HepG2 (cell line): Measurements from ENCODE around the gene SLC35B1. TPM values are rescaled to one million over a fixed set of nuclear protein-coding genes. Genes with fewer than 3 reads are reported as not detected.
A peak's percentile ranks its signal among the peaks of the same experiment; 100 is the strongest.

ENCODE experiments used
- ATAC-seq: fragments of 200-7000 bp; cut with Tn5 transposase; 3 replicates; pipeline ENCODE4 v1.9.1; 2020; ENCODE audit warnings: mild to moderate bottlenecking, moderate library complexity
- BruUV-seq: library from RNA; stranded (reverse); fragments of 400-500 nt; replicated peaks from 2 replicates; lab custom pipeline; 2021; lab: Mats Ljungman, UMichigan
- CTCF ChIA-PET: fragments of 300-600 bp; formaldehyde crosslinking; extraction: SDS; loops from one replicate; lab custom pipeline; 2021; ENCODE audit warnings: low total read pairs, inconsistent platforms, low intra/inter-chr PET ratio; lab: Yijun Ruan, JAX
- POLR2A ChIA-PET: fragments of 350-600 bp; sonication (Branson Sonifier 250); formaldehyde crosslinking; loops from one replicate; lab custom pipeline; 2020; ENCODE audit warnings: antibody characterized with exemption, inconsistent platforms; lab: Yijun Ruan, JAX
- DNase-seq: peaks from one replicate; pipeline ENCODE4 v3.0.0-alpha.2; 2015; ENCODE audit warnings: low spot score
- FAIRE-seq: peaks from 3 replicates; lab custom pipeline; 2011; peaks lifted over from hg19 to GRCh38; lab: Jason Lieb, UNC
- H2AFZ ChIP-seq: one replicate; pipeline ENCODE4 v1.6.1; 2011; ENCODE audit warnings: low read length, inconsistent platforms
- H3K27ac ChIP-seq: fragments of 300-600 bp; 3 replicates; pipeline ENCODE4 v1.8.0; 2011; ENCODE audit warnings: mixed run types, mild to moderate bottlenecking, mixed read lengths, low read length, inconsistent platforms; ENCODE audit not compliant: insufficient read depth; ENCODE audit errors: extremely low read length
- H3K27me3 ChIP-seq, 2 experiments: fragments of 200-600 bp in 1 of 2; 2 replicates in 1 of 2; 3 replicates in 1 of 2; pipeline versions ENCODE4 v1.6.0 to v1.8.0; 2011; ENCODE audit warnings: low read length in 2 of 2, mild to moderate bottlenecking in 2 of 2, moderate library complexity in 2 of 2, inconsistent platforms in 1 of 2; ENCODE audit not compliant: insufficient read depth in 2 of 2, control insufficient read depth in 1 of 2
- H3K36me3 ChIP-seq, 2 experiments: fragments of 200-600 bp in 1 of 2; replicated peaks in 1 of 2; 2 replicates in 1 of 2; 3 replicates in 1 of 2; pipeline versions ENCODE4 v1.5.1 to v1.8.0; 2011; ENCODE audit warnings: low read length in 2 of 2, inconsistent platforms in 1 of 2; ENCODE audit not compliant: insufficient read depth in 2 of 2, control insufficient read depth in 1 of 2
- H3K4me1 ChIP-seq: 2 replicates; pipeline ENCODE4 v1.5.1; 2012; ENCODE audit warnings: low read length, inconsistent platforms; ENCODE audit not compliant: insufficient read depth
- H3K4me2 ChIP-seq: 2 replicates; pipeline ENCODE4 v1.6.0; 2011; ENCODE audit warnings: low read depth, low read length, inconsistent platforms
- H3K4me3 ChIP-seq, 3 experiments: fragments of 200-600 bp in 1 of 3; sonication (generic), shearing (Covaris generic) in 1 of 3; replicated peaks in 1 of 3; 2 replicates each; pipeline ENCODE4 v1.5.1; 2011 to 2016; ENCODE audit warnings: low read length in 3 of 3, inconsistent platforms in 2 of 3, low read depth in 2 of 3, mild to moderate bottlenecking in 2 of 3, control low read depth in 1 of 3, mixed read lengths in 1 of 3; ENCODE audit not compliant: insufficient read depth in 1 of 3
- H3K79me2 ChIP-seq: one replicate; pipeline ENCODE4 v1.6.1; 2011; ENCODE audit warnings: low read length, inconsistent platforms; ENCODE audit not compliant: insufficient read depth
- H3K9ac ChIP-seq: 2 replicates; pipeline ENCODE4 v1.6.0; 2011; ENCODE audit warnings: mild to moderate bottlenecking, low read depth, low read length, inconsistent platforms; ENCODE audit not compliant: insufficient read depth
- H3K9me3 ChIP-seq: 2 replicates; pipeline ENCODE4 v1.5.1; 2012; ENCODE audit warnings: mild to moderate bottlenecking, low read length
- H4K20me1 ChIP-seq: 2 replicates; pipeline ENCODE4 v1.6.0; 2011; ENCODE audit warnings: inconsistent platforms, mild to moderate bottlenecking, low read length, moderate library complexity; ENCODE audit not compliant: insufficient read depth
- CEBPB ChIP-seq: IDR thresholded peaks from 2 replicates; pipeline ENCODE4 v1.6.1; 2011; ENCODE audit warnings: low read depth, low read length, improper control_type of control experiment, borderline replicate concordance
- FOSL2 ChIP-seq: sonication (generic); formaldehyde crosslinking; IDR thresholded peaks from 2 replicates; pipeline ENCODE4 v1.4.0; 2020; ENCODE audit warnings: missing genetic modification reagents
- ISL2 ChIP-seq: sonication (generic); formaldehyde crosslinking; IDR thresholded peaks from 2 replicates; pipeline ENCODE4 v1.5.0; 2020; ENCODE audit warnings: missing genetic modification reagents
- ZNF672 ChIP-seq: sonication (generic); formaldehyde crosslinking; IDR thresholded peaks from 2 replicates; pipeline ENCODE4 v1.8.1; 2022; ENCODE audit warnings: missing genetic modification reagents
- WGBS: methylation state at CpG from one replicate; pipeline ENCODE4 v1.1.6; 2017; ENCODE audit warnings: low lambda C conversion rate; 5-methylcytosine and 5-hydroxymethylcytosine counted together
- in situ Hi-C: cut with HindIII; loops from 2 replicates; pipeline ENCODE4 v1.10.0; 2017; ENCODE audit warnings: low pct_unique_long_range_greater_than_20kb; ENCODE audit not compliant: extremely low pct_ligation_motif_present
- intact Hi-C: fragments of 100-400 bp; cut with micrococcal nuclease; formaldehyde crosslinking; loops from one replicate; pipeline ENCODE4 v1.10.0; 2022; ENCODE audit not compliant: unreplicated experiment
- polyA plus RNA-seq, 8 experiments: library from polyadenylated mRNA; depleted of rRNA in 3 of 8; stranded (reverse) in 7 of 8; unstranded in 1 of 8; fragments of >200 nt; fragmentation: Illumina TruSeq in 4 of 8; extraction: Trizol in 4 of 8; gene quantifications; 2 replicates each; pipeline versions ENCODE4 v1.2.1 to v1.2.3, GENCODE V29; 2011 to 2016; ENCODE audit warnings: low read depth in 4 of 8, missing spikeins in 1 of 8, mixed read lengths in 1 of 8; ENCODE audit not compliant: insufficient read depth in 1 of 8
- total RNA-seq, 5 experiments: library from RNA; depleted of rRNA; stranded (reverse); fragments of >200 nt; fragmentation: Illumina TruSeq; extraction: Trizol; gene quantifications; 2 replicates each; pipeline ENCODE4 v1.2.3, GENCODE V29; 2016; ENCODE audit warnings: low read depth in 1 of 5
- TF ChIP-seq, protein P1 (sequence below): sonication (generic); formaldehyde crosslinking; IDR thresholded peaks from 2 replicates; pipeline ENCODE4 v1.4.0; 2020; ENCODE audit warnings: missing genetic modification reagents
- TF ChIP-seq, protein P2 (sequence below), 2 experiments: sonication (generic) in 1 of 2; formaldehyde crosslinking in 1 of 2; IDR thresholded peaks; 2 replicates each; pipeline versions ENCODE4 v1.4.0 to v1.6.1; 2018 to 2020; ENCODE audit warnings: missing genetic modification reagents in 2 of 2, borderline replicate concordance in 1 of 2, low read depth in 1 of 2, mild to moderate bottlenecking in 1 of 2, missing biosample characterization in 1 of 2

SLC35B1 gene
- total and polyA plus RNA-seq, 2 of the 13 experiments (the other 11 are each of a cell fraction or from before 2014, with no cell fraction given), result 99.6 to 113 TPM

DNA sequence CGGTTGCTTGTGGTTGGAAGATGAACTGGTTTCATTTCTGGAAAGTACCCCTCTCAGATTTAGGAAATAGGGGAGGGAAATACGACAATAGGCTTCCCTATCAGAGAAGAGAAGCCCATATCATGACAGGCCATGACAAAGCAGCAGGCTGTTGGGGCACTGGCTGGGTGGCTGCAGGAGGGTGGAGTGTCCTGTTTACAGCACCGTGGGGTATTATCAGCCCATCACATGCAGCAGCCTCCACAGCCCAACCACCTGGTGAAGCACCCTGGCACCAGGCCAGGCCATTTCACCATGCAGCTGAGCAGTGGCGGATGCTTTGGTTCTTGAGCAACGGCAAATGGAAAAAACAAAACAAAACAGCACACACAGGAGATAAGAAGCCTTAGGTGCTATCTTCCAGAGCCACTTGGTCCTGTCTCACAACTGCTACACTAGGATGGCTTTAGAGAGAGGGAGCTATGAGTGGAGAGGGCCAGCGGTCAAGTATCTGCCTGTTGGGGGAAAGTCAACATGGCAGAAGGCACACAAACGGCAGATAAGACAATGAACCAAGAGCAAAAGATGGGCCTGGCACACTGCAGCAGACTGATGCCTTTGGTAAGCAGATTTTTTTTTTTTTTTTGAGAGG lies 32.0 kb upstream of the SLC35B1 start:
- in situ Hi-C loops (no loop called here), intact Hi-C loops (no loop called here)
- no peak overlapping the region for H3K4me2 ChIP-seq
- no peak for TF ChIP-seq FOSL2 (CRISPR knock-in tag)
- peak; percentile 47; the same call in 1 of the 2 replicates for TF ChIP-seq CEBPB
- TF ChIP-seq ZNF672 (CRISPR knock-in tag), result no peak
- TF ChIP-seq, protein P1, sequence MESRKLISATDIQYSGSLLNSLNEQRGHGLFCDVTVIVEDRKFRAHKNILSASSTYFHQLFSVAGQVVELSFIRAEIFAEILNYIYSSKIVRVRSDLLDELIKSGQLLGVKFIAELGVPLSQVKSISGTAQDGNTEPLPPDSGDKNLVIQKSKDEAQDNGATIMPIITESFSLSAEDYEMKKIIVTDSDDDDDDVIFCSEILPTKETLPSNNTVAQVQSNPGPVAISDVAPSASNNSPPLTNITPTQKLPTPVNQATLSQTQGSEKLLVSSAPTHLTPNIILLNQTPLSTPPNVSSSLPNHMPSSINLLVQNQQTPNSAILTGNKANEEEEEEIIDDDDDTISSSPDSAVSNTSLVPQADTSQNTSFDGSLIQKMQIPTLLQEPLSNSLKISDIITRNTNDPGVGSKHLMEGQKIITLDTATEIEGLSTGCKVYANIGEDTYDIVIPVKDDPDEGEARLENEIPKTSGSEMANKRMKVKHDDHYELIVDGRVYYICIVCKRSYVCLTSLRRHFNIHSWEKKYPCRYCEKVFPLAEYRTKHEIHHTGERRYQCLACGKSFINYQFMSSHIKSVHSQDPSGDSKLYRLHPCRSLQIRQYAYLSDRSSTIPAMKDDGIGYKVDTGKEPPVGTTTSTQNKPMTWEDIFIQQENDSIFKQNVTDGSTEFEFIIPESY (CRISPR knock-in tag), result peak; percentile 85; the same call in 1 of the 2 replicates
- TF ChIP-seq, protein P2, sequence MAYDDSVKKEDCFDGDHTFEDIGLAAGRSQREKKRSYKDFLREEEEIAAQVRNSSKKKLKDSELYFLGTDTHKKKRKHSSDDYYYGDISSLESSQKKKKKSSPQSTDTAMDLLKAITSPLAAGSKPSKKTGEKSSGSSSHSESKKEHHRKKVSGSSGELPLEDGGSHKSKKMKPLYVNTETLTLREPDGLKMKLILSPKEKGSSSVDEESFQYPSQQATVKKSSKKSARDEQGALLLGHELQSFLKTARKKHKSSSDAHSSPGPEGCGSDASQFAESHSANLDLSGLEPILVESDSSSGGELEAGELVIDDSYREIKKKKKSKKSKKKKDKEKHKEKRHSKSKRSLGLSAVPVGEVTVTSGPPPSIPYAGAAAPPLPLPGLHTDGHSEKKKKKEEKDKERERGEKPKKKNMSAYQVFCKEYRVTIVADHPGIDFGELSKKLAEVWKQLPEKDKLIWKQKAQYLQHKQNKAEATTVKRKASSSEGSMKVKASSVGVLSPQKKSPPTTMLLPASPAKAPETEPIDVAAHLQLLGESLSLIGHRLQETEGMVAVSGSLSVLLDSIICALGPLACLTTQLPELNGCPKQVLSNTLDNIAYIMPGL (CRISPR knock-in tag; IDR thresholded peaks at IDR 0.05; ENCODE audit: borderline replicate concordance in 1 of 2, low read depth in 1 of 2), result no peak
- no peak for TF ChIP-seq ISL2
- no peaks in the 10 kb centered on the region for H3K79me2 ChIP-seq
- ChIA-PET POLR2A (no interaction called here), CTCF (no interaction called here)
- H3K36me3 ChIP-seq, result no peaks in the 10 kb centered on the region
- H3K4me1 ChIP-seq, result peaks cover 19% of the 10 kb centered on the region
- ATAC-seq, result peak; percentile 26; the same call in 1 of the 3 replicates
- 83% methylated on average over 7 of the region's 7 CpGs for WGBS
- no peaks in the 10 kb centered on the region for H4K20me1 ChIP-seq
- H3K4me3 ChIP-seq, result no peak overlapping the region
- no peak overlapping the region for H3K27ac ChIP-seq
- H3K9me3 ChIP-seq, result no peaks in the 10 kb centered on the region
- DNase-seq, result peak; percentile 36
- BruUV-seq, result no TSS peak
- no peak overlapping the region for H2AFZ ChIP-seq
- FAIRE-seq, result no peak
- no peaks in the 10 kb centered on the region for H3K27me3 ChIP-seq
- no peak overlapping the region for H3K9ac ChIP-seq
